Stimulated activated effector memory CD8-positive, alpha-beta T cell treated with anti-CD3 and anti-CD28 coated beads, Interleukin-12 subunit alpha, Interleukin-12 subunit beta, amount 100 ng/mL, for 72 hours (primary cell): Measurements from ENCODE around the gene THOP1.
"Not testable (repeated sequence)": the region's sequence is repeated elsewhere in the genome, so short reads cannot be mapped to it uniquely, and the experiment has no call there.

Experiments used
- ATAC-seq: fragments of 150-1000 bp; cut with Tn5 transposase; 2 replicates; pipeline ENCODE4 v1.10.0; 2021
- DNase-seq, 2 donors: peaks; one replicate each; pipeline ENCODE4 v3.0.0; 2021 to 2022; ENCODE audit warnings: low spot score in 2 of 2
- H3K27ac Mint-ChIP-seq: one replicate; pipeline ENCODE4 v1.8.0; 2022; ENCODE audit warnings: mild to moderate bottlenecking, mixed read lengths
- H3K36me3 Mint-ChIP-seq: one replicate; pipeline ENCODE4 v1.8.0; 2022; ENCODE audit warnings: mild to moderate bottlenecking, mixed read lengths
- H3K4me1 Mint-ChIP-seq: one replicate; pipeline ENCODE4 v1.8.0; 2022; ENCODE audit warnings: mixed read lengths
- H3K4me3 Mint-ChIP-seq: one replicate; pipeline ENCODE4 v1.8.0; 2022; ENCODE audit warnings: mild to moderate bottlenecking, mixed read lengths
- H3K9me3 Mint-ChIP-seq: one replicate; pipeline ENCODE4 v1.8.0; 2022; ENCODE audit warnings: mixed read lengths

THOP1 gene

DNA sequence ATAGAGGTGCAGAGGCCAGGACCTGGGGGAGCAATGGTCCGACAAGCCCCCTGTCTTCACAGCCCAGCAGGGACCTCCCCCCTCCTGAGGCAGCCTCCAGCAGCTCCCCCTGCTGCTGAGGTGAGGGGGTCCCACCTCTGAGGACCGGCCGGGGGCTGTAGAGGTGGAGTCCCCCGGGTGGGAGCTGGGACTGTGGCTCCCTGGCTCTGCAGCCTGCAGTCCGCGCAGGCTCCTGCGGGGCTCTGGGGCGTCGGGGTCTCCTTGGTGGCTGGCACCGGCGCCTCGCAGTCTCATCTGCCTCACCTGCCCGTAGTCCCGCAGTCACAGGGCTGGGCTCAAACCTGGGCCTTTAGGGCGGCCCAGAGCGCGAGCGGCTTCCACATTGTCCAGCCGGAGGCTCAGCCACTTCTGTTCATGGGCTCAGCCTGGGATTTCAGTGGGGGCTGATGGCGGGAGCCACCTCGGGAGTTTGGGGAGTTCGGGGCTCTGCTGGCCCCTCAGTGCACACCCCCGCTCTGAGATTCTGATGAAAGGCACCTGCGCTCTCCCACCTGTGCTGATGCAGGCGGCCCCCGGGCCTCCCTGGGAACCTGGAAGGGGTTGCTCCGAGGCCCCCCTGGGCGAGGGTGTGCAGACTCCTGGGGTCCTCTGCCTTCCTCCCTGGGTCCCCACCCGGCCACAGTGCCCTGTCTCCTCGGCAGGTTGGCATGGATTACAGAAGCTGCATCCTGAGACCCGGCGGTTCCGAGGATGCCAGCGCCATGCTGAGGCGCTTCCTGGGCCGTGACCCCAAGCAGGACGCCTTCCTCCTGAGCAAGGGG is 27.3 kb downstream of the THOP1 start:
- Mint-ChIP-seq H3K36me3 (peaks cover 22% of the 10 kb centered on the region), H3K27ac (no peak overlapping the region), H3K4me1 (peaks cover 5% of the 10 kb centered on the region), H3K4me3 (no peak overlapping the region), H3K9me3 (no peaks in the 10 kb centered on the region)
- no peak for DNase-seq
- no peak for ATAC-seq

DNA sequence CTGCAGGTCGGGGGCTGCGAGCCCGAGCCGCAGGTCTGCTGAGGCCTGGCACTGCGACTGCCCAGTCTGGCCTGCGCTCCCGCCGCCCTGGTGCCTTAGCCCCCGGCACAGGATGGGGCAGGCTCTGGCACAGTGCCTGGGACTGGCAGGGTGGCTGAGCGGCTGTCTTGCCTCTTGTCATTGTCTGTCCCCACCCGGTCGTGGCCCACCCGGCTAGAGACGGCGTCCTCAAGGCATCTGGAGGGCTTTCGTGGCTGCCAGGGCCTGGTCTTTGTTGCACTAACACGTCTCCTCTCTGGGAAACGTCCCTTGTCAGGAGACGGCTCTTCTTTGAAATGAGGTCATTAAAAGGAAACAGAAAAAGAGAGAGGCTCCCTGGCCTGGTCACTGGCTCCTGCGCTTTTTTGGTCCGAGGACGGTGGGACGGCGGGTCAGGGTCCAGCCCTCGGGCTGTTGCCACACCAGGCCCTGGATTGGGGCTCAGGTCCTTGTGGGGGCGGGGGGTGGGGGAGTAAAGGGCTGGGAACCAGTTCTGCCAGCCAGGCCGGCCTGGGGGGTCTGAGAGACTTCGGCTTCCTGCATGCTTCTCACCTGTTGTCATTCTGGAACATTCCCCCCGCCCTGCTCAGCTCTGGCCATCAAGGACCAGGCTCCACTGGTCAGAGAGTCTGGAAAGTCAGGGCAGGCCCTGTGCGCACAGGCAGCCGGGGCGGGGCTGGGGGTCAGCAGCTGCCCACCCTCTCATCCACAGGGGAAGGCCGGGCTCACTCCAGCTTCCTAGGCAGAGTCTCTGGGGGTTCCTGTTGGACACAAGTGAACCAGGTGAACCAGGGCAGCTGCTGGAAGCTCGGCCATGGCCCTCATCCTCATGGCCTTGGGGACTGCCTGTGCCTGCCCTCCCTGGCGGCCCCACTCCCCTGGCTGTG is 28.2 kb downstream of the THOP1 start:
- peaks cover 5% of the 10 kb centered on the region for H3K4me1 Mint-ChIP-seq
- no peak overlapping the region for H3K4me3 Mint-ChIP-seq
- H3K9me3 Mint-ChIP-seq = no peaks in the 10 kb centered on the region
- H3K36me3 Mint-ChIP-seq = peaks cover 22% of the 10 kb centered on the region
- no peak overlapping the region for H3K27ac Mint-ChIP-seq
- no peak for DNase-seq
- no peak for ATAC-seq

DNA sequence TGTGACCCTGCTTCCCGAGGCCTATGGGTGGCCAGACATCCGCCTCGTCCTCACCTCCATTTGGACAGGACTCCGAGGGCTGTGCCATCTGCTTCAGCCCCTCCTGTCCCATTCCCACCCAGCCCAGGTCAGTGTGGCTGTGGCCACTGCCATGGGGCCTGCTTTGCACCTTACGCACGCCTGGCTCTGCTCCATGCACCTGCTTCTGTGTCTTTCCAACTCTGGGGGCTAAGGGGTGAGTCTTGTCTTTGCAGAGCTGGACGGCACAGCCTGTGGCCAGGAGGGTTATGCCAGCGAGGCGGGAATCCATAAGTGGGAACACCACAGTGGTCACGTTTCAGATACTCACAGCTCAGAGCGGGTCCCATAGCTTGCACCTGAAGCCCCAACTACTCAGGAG is 29.1 kb downstream of the THOP1 start:
- Mint-ChIP-seq H3K4me1 (peaks cover 5% of the 10 kb centered on the region), H3K36me3 (peaks cover 14% of the 10 kb centered on the region), H3K9me3 (no peaks in the 10 kb centered on the region), H3K4me3 (no peak overlapping the region), H3K27ac (peak overlapping the region; percentile 20)
- ATAC-seq (no peak), DNase-seq (no peak)

DNA sequence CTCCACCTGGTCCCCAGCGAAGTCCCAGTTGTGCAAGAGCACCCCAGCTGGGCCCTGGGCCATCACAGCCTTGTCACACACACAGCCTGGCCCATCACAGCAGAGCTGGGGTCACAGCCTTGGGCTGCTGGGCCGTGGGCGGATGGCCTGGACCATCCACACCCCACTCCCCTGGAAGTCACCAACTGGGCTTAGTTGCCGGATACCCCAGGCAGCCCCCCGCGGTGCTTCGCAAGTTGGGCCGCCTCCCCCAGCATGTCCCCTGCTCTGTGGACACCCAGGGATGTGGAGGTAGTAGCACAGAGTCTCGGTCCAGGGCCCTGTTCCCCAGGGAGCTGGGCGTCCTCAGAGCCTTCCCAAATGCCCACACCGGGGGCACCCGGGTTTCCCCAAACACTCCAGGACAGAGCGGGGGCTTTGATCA is 29.9 kb downstream of the THOP1 start:
- ATAC-seq (no peak), DNase-seq (no peak)
- Mint-ChIP-seq H3K36me3 (peaks cover 14% of the 10 kb centered on the region), H3K27ac (no peak overlapping the region), H3K9me3 (no peaks in the 10 kb centered on the region), H3K4me1 (peaks cover 5% of the 10 kb centered on the region), H3K4me3 (no peak overlapping the region)

DNA sequence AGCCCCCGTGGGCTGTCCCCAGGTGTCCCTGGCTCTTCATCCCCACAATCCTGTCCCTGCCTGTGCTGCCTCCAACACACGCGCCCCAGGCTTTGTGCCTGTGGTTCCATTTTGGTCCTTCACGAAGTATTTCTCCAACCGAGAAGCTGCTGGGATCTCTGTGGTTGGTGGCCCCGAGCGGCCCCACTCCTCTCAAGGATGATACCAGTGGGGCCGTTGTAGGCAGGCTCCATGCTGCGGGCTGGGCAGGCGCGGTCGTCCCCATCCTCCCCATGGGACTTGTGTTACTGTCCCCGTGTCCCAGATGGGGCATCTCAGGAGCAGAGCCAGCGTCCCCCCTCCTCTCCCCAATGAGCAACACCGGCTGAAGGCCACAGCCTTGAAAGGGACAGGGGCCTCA is 30.6 kb downstream of the THOP1 start:
- DNase-seq = no peak
- Mint-ChIP-seq H3K27ac (no peak overlapping the region), H3K4me3 (no peak overlapping the region), H3K36me3 (peaks cover 16% of the 10 kb centered on the region), H3K9me3 (no peaks in the 10 kb centered on the region), H3K4me1 (peaks cover 5% of the 10 kb centered on the region)
- no peak for ATAC-seq

GRCh38 chr19:2816641-2817040 is 31.3 kb downstream of the THOP1 start:
- no peak for ATAC-seq
- DNase-seq = no peak
- H3K4me1 Mint-ChIP-seq = peaks cover 5% of the 10 kb centered on the region
- H3K36me3 Mint-ChIP-seq = peaks cover 12% of the 10 kb centered on the region
- H3K9me3 Mint-ChIP-seq = no peaks in the 10 kb centered on the region
- H3K4me3 Mint-ChIP-seq = no peak overlapping the region
- no peak overlapping the region for H3K27ac Mint-ChIP-seq

- not testable (repeated sequence) for H3K4me1 Mint-ChIP-seq, DNase-seq, H3K4me3 Mint-ChIP-seq, H3K36me3 Mint-ChIP-seq, ATAC-seq, H3K9me3 Mint-ChIP-seq
- H3K27ac Mint-ChIP-seq = peak overlapping the region; percentile 74
Measured at GRCh38 chr19:2817237-2817829, 32.0 kb downstream of the THOP1 start.

DNA sequence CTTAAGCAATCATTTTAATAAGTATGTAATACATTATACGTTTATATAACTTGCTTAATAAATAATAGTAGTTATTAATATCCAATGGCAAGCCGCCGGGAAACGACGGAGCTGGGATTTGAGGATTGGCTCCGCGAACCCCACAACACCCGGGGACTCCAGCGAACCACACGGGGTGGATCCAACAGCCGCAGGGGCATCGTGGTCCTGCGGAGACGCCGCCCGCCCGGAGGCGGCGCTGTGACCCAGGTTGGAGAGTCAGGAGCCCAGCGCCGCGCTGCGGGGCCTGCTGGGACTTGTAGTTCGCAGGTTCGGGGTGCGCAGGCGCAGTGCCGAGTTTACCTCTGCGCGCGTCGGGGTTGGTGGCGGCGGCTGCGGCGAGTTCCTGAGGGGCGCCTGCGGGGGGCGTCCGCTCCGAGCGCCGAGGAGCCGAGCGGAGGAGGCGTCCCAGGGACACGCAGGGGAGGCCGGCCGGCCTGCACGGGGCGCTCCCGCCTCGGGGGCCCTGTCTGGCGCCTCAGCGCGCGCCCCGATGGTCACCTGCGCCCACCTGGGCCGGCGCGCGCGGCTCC is 34.3 kb downstream of the THOP1 start, which contains the start of gene ZNF554:
ZNF554 (plus strand) TSS at position 329 of the 572 bp plus-strand sequence; CDS start at position 533, 204 bp downstream.
- DNase-seq (peak; percentile 99), ATAC-seq (peak; percentile 95)
- H3K9me3 Mint-ChIP-seq = no peaks in the 10 kb centered on the region
- H3K27ac Mint-ChIP-seq = peak within 1 kb of the TSS; percentile 64
- peaks cover 5% of the 10 kb centered on the region for H3K36me3 Mint-ChIP-seq
- peak within 1 kb of the TSS; percentile 72 for H3K4me3 Mint-ChIP-seq
- H3K4me1 Mint-ChIP-seq = peaks cover 5% of the 10 kb centered on the region

DNA sequence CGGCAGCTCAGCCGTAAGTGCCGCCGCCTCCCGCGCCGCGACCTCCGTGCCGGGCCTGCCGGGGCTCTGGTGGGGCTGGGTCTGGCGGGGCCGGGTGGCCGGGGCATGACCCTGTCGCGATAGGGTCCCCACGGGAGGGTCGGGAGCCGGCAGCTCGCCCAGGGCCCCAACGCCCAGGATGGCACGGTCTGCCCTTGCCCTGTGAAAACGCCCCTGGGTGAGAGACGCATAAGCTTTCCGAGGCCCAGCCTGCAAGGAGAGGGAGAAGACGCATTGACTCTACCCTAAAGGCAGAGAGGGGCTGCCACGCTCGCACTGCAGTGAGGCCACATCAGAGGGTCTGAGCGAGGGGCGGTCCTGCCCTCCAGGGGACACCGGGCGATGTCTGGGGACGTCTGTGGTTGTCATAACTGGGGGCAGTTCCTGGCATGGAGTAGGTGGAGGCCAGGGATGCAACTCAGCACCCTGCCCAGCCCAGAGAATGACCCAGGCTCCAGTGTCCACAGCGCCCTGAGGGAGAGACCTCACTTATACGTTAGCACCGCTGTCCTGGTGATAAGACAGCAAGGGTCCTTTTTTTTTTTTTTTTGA is 34.9 kb downstream of the THOP1 start:
- ATAC-seq = peak; percentile 14
- peak overlapping the region; percentile 64 for H3K27ac Mint-ChIP-seq

DNA sequence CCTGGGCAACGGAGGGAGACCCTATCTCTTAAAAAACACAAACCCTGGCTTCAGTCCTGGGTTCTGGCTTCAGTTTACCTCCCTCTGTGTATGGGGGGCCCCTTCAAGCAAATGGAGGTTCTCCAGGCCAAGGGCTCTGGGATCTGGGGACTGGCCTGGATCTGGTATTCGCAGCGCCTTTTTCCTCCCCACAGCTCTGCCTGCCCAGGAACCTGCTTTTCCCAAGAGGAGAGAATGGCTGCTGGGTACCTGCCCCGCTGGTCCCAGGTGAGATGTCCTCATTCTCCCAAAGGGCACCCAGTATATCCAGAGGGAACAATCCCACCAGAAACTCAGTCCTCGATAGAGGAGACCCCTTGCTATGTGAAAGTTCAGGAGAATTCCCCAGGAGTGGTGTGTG is 37.5 kb downstream of the THOP1 start:
- DNase-seq (no peak), ATAC-seq (no peak)
- Mint-ChIP-seq H3K4me1 (no peaks in the 10 kb centered on the region), H3K36me3 (peaks cover 5% of the 10 kb centered on the region), H3K27ac (peak overlapping the region; percentile 12), H3K4me3 (no peak overlapping the region), H3K9me3 (peaks cover 3% of the 10 kb centered on the region)

More for the DNA sequence above, 34.9 kb downstream of the THOP1 start:
- Mint-ChIP-seq H3K36me3 (peaks cover 5% of the 10 kb centered on the region), H3K9me3 (no peaks in the 10 kb centered on the region), H3K4me3 (peak overlapping the region; percentile 72), H3K4me1 (peaks cover 5% of the 10 kb centered on the region)
- DNase-seq = no peak

DNA sequence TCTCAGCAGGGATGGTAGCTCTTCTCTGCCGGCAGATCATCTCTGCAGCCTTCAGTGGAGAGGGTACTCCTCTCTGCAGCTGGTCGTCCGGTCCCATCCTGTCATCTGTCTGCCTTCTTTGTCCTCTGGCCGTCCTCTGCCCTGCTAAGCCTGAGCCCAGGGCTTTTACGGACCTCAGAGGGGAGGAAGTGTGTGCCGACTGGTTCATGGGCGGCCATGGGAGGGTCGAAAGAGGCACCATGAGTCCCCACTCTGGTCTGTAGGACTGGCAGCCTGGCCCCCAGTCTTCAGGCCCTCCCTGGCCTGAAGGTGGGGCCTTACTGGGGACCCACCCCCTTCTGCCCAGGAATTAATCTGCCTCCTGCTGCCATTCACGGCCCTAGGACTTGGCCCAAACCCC is 38.3 kb downstream of the THOP1 start:
- H3K4me1 Mint-ChIP-seq = no peaks in the 10 kb centered on the region
- ATAC-seq (no peak), DNase-seq (no peak)
- peaks cover 3% of the 10 kb centered on the region for H3K9me3 Mint-ChIP-seq
- H3K36me3 Mint-ChIP-seq = peaks cover 5% of the 10 kb centered on the region
- H3K4me3 Mint-ChIP-seq = no peak overlapping the region
- H3K27ac Mint-ChIP-seq = no peak overlapping the region

GRCh38 chr19:2824129-2824528 is 38.8 kb downstream of the THOP1 start:
- Mint-ChIP-seq H3K4me1 (no peaks in the 10 kb centered on the region), H3K4me3 (no peak overlapping the region), H3K36me3 (peaks cover 5% of the 10 kb centered on the region), H3K9me3 (peaks cover 3% of the 10 kb centered on the region), H3K27ac (no peak overlapping the region)
- DNase-seq = no peak
- ATAC-seq = no peak

- DNase-seq = no peak
- Mint-ChIP-seq H3K36me3 (no peaks in the 10 kb centered on the region), H3K4me1 (no peaks in the 10 kb centered on the region), H3K27ac (no peak overlapping the region), H3K9me3 (peaks cover 3% of the 10 kb centered on the region), H3K4me3 (no peak overlapping the region)
- no peak for ATAC-seq
Measured at GRCh38 chr19:2827022-2827421, 41.7 kb downstream of the THOP1 start.

GRCh38 chr19:2827840-2828489 is 42.7 kb downstream of the THOP1 start:
- no peak overlapping the region for H3K4me3 Mint-ChIP-seq
- H3K4me1 Mint-ChIP-seq = no peaks in the 10 kb centered on the region
- peaks cover 7% of the 10 kb centered on the region for H3K36me3 Mint-ChIP-seq
- H3K27ac Mint-ChIP-seq = peak overlapping the region; percentile 27
- no peak for ATAC-seq
- DNase-seq = no peak
- H3K9me3 Mint-ChIP-seq = peaks cover 6% of the 10 kb centered on the region
